GM12878 (cell line): ENCODE results near the gene ATRNL1. TPM values are rescaled to one million over a fixed set of nuclear protein-coding genes. Genes with fewer than 3 reads are reported as not detected.

Experiments used
- ATAC-seq: fragments of 200-7000 bp; cut with Tn5 transposase; 3 replicates; pipeline ENCODE4 v1.9.1; 2020; ENCODE audit warnings: mild to moderate bottlenecking, moderate library complexity
- BruUV-seq: library from RNA; stranded (reverse); fragments of 400-500 nt; replicated peaks from 2 replicates; lab custom pipeline; 2021; lab: Mats Ljungman, UMichigan
- CTCF ChIA-PET: fragments of 300-600 bp; sonication (Branson Sonifier 250); formaldehyde crosslinking; extraction: SDS; loops from one replicate; lab custom pipeline; 2021; ENCODE audit warnings: inconsistent platforms; lab: Yijun Ruan, JAX
- POLR2A ChIA-PET: fragments of 350-600 bp; formaldehyde crosslinking; extraction: SDS; loops from one replicate; lab custom pipeline; 2021; ENCODE audit warnings: inconsistent platforms; lab: Charles Lee
- RAD21 ChIA-PET: fragments of 300-600 bp; sonication (Branson Sonifier 250); formaldehyde crosslinking; loops from one replicate; lab custom pipeline; 2023; ENCODE audit warnings: antibody characterized with exemption; ENCODE audit not compliant: unreplicated experiment; lab: Charles Lee
- SMC1A ChIA-PET: fragments of 300-600 bp; sonication (Branson Sonifier 250); formaldehyde crosslinking; loops from one replicate; lab custom pipeline; 2023; ENCODE audit not compliant: unreplicated experiment, uncharacterized antibody; lab: Charles Lee
- DNase-seq: peaks from one replicate; pipeline ENCODE4 v3.0.0-alpha.2; 2011; ENCODE audit warnings: low read depth, low spot score
- FAIRE-seq: peaks from 3 replicates; lab custom pipeline; 2011; peaks lifted over from hg19 to GRCh38; lab: Jason Lieb, UNC
- H2AFZ ChIP-seq: 2 replicates; pipeline ENCODE4 v1.6.0; 2011; ENCODE audit warnings: low read depth, low read length, control low read depth; ENCODE audit not compliant: control insufficient read depth
- H3K27ac ChIP-seq: 2 replicates; pipeline ENCODE4 v1.5.1; 2011; ENCODE audit warnings: control low read depth; ENCODE audit not compliant: control insufficient read depth, insufficient read depth
- H3K27me3 ChIP-seq, 2 experiments: replicated peaks in 1 of 2; 2 replicates each; pipeline versions ENCODE4 v1.6.0 to v1.6.1; 2011; ENCODE audit warnings: low read length in 1 of 2; ENCODE audit not compliant: control insufficient read depth in 2 of 2, insufficient read depth in 2 of 2
- H3K36me3 ChIP-seq, 2 experiments: 2 replicates each; pipeline ENCODE4 v1.5.1; 2011; ENCODE audit warnings: low read length in 1 of 2; ENCODE audit not compliant: control insufficient read depth in 2 of 2, insufficient read depth in 2 of 2
- H3K4me1 ChIP-seq: 2 replicates; pipeline ENCODE4 v1.6.1; 2011; ENCODE audit warnings: mild to moderate bottlenecking, low read length, moderate library complexity, mixed read lengths; ENCODE audit not compliant: control insufficient read depth, insufficient read depth
- H3K4me2 ChIP-seq: 2 replicates; pipeline ENCODE4 v1.6.0; 2011; ENCODE audit warnings: control low read depth; ENCODE audit not compliant: control insufficient read depth, insufficient read depth
- H3K4me3 ChIP-seq: fragments of 200-600 bp; sonication (generic); 2 replicates; pipeline ENCODE4 v1.5.1; 2016
- H3K79me2 ChIP-seq: 2 replicates; pipeline ENCODE4 v1.6.0; 2011; ENCODE audit warnings: low read length; ENCODE audit not compliant: control insufficient read depth, insufficient read depth
- H3K9ac ChIP-seq: 2 replicates; pipeline ENCODE4 v1.8.0; 2011; ENCODE audit warnings: low read length, control low read depth, mixed read lengths; ENCODE audit not compliant: control insufficient read depth, insufficient read depth
- H3K9me3 ChIP-seq: replicated peaks from 3 replicates; pipeline ENCODE4 v1.5.1; 2011; ENCODE audit warnings: mild to moderate bottlenecking, low read length; ENCODE audit not compliant: control insufficient read depth, insufficient read depth
- H4K20me1 ChIP-seq: 2 replicates; pipeline ENCODE4 v1.6.0; 2011; ENCODE audit not compliant: control insufficient read depth, insufficient read depth
- BCLAF1 ChIP-seq: fragments of 450-650 bp; IDR thresholded peaks from 2 replicates; pipeline ENCODE4 v1.6.1; 2017; ENCODE audit warnings: antibody characterized with exemption, mild to moderate bottlenecking, moderate library complexity
- CREM ChIP-seq: IDR thresholded peaks from 2 replicates; pipeline ENCODE4 v1.6.1; 2014; ENCODE audit warnings: antibody characterized with exemption, low read depth
- EED ChIP-seq: sonication (generic); IDR thresholded peaks from 2 replicates; pipeline ENCODE4 v1.6.1; 2016; ENCODE audit warnings: antibody characterized with exemption, low read depth
- MTA3 ChIP-seq: IDR thresholded peaks from 2 replicates; pipeline ENCODE4 v1.6.1; 2012; ENCODE audit warnings: low read length, inconsistent platforms, borderline replicate concordance
- PAX8 ChIP-seq: fragments of 450-650 bp; IDR thresholded peaks from 2 replicates; pipeline ENCODE4 v1.6.1; 2017; ENCODE audit warnings: mild to moderate bottlenecking, moderate library complexity
- PML ChIP-seq: IDR thresholded peaks from 2 replicates; pipeline ENCODE4 v1.6.1; 2012; ENCODE audit warnings: low read length, inconsistent platforms
- POLR2A ChIP-seq: IDR thresholded peaks from 2 replicates; pipeline ENCODE4 v1.6.1; 2011; ENCODE audit warnings: low read depth, mild to moderate bottlenecking, low read length
- RB1 ChIP-seq: fragments of 450-650 bp; formaldehyde crosslinking; IDR thresholded peaks from 2 replicates; pipeline ENCODE4 v1.6.1; 2017; ENCODE audit warnings: mild to moderate bottlenecking, borderline replicate concordance
- RUNX3 ChIP-seq: IDR thresholded peaks from 2 replicates; pipeline ENCODE4 v1.6.1; 2012; ENCODE audit warnings: low read length, inconsistent platforms
- SIN3A ChIP-seq: IDR thresholded peaks from 2 replicates; pipeline ENCODE4 v1.6.1; 2012; ENCODE audit warnings: low read depth, low read length, improper control_type of control experiment
- SMAD1 ChIP-seq: fragments of 450-650 bp; IDR thresholded peaks from 2 replicates; pipeline ENCODE4 v1.6.1; 2018; ENCODE audit warnings: mild to moderate bottlenecking, low read depth; ENCODE audit not compliant: partially characterized antibody
- STAT1 ChIP-seq: fragments of 450-650 bp; conservative IDR thresholded peaks from 2 replicates; pipeline ENCODE4 v1.6.1; 2014; ENCODE audit warnings: antibody characterized with exemption, mild to moderate bottlenecking
- ZNF384 ChIP-seq: IDR thresholded peaks from 2 replicates; pipeline ENCODE4 v1.6.1; 2012; ENCODE audit warnings: low read depth, mild to moderate bottlenecking, low read length, improper control_type of control experiment, borderline replicate concordance
- WGBS: methylation state at CpG from one replicate; pipeline ENCODE4 v1.1.6; 2016; ENCODE audit warnings: low lambda C conversion rate; ENCODE audit not compliant: insufficient replicate concordance, insufficient coverage; ENCODE audit errors: missing lambda C conversion rate; 5-methylcytosine and 5-hydroxymethylcytosine counted together
- in situ Hi-C: fragments of 300-500 bp; cut with MboI; formaldehyde crosslinking; loops from 9 replicates; pipeline ENCODE4 v1.14.3; 2018; ENCODE audit warnings: mixed read lengths
- intact Hi-C: fragments of 100-400 bp; cut with micrococcal nuclease; formaldehyde crosslinking; loops from one replicate; pipeline ENCODE4 v1.14.2; 2022; ENCODE audit not compliant: unreplicated experiment
- polyA plus RNA-seq, 11 experiments: library from polyadenylated mRNA; depleted of rRNA in 4 of 11; unstranded in 6 of 11; stranded (reverse) in 5 of 11; fragments of >200 nt; fragmentation: Nextera tagmentation in 4 of 11; fragmentation: Illumina TruSeq in 1 of 11; extraction: Ambion mirVana in 4 of 11; extraction: Trizol in 1 of 11; gene quantifications; 1 replicate in 1 of 11; 2 replicates in 10 of 11; pipeline versions ENCODE4 v1.2.1 to v1.2.3, GENCODE V29; 2011 to 2016; ENCODE audit warnings: inconsistent platforms in 2 of 11, missing spikeins in 2 of 11, low read depth in 1 of 11
- total RNA-seq, 4 experiments: library from RNA; depleted of rRNA in 3 of 4; stranded (reverse); fragments of >200 nt in 3 of 4; fragmentation: Illumina TruSeq in 1 of 4; extraction: Trizol in 1 of 4; gene quantifications; 2 replicates each; pipeline versions ENCODE4 v1.2.1 to v1.2.3, GENCODE V29; 2013 to 2021
- TF ChIP-seq, protein P1 (sequence below): fragments of 450-650 bp; conservative IDR thresholded peaks from 2 replicates; pipeline ENCODE4 v1.6.1; 2017; ENCODE audit warnings: mild to moderate bottlenecking, moderate library complexity
- TF ChIP-seq, protein P2 (sequence below): IDR thresholded peaks from 2 replicates; pipeline ENCODE4 v1.6.1; 2012; ENCODE audit warnings: mild to moderate bottlenecking, low read depth, low read length

The ATRNL1 gene
- total and polyA plus RNA-seq, 10 of the 15 experiments (the other 5 are each of a cell fraction or from before 2014, with no cell fraction given): 0.03 to 1.4 (median 0.34) TPM

DNA sequence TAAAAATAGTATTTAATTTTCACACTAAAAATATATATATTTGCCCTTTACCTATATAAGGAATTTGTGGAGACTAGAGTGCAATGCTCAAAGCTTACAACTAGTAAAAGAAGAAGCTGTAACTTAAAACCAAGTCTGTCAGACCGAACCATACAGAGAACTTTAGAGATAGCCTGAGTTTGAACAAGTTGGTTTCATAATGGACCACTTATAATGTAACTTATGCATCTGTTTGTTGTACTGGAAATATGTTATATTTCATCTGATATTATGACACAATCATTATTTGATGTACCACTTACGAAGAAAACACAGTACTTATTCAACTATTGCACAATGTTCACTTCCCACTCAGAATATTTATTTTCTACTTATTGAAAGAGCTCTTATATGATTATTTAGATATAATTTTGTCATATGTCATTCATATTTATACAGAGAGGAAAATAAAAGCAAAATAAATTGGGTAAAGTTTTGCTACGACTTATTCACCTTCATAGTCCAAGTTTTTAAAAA lies 462.8 kb downstream of the ATRNL1 start (continued):
- no peak for TF ChIP-seq BCLAF1

- no TSS peak for BruUV-seq
- TF ChIP-seq CREM: no peak
- TF ChIP-seq RUNX3: no peak
- TF ChIP-seq RB1: no peak
- TF ChIP-seq STAT1: no peak
- no peak for TF ChIP-seq PAX8
- no peak for TF ChIP-seq EED
- no peak for TF ChIP-seq SMAD1
- TF ChIP-seq, protein P1, sequence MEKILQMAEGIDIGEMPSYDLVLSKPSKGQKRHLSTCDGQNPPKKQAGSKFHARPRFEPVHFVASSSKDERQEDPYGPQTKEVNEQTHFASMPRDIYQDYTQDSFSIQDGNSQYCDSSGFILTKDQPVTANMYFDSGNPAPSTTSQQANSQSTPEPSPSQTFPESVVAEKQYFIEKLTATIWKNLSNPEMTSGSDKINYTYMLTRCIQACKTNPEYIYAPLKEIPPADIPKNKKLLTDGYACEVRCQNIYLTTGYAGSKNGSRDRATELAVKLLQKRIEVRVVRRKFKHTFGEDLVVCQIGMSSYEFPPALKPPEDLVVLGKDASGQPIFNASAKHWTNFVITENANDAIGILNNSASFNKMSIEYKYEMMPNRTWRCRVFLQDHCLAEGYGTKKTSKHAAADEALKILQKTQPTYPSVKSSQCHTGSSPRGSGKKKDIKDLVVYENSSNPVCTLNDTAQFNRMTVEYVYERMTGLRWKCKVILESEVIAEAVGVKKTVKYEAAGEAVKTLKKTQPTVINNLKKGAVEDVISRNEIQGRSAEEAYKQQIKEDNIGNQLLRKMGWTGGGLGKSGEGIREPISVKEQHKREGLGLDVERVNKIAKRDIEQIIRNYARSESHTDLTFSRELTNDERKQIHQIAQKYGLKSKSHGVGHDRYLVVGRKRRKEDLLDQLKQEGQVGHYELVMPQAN: no peak
- no peak for TF ChIP-seq SIN3A
- TF ChIP-seq PML: no peak
- TF ChIP-seq, protein P2, sequence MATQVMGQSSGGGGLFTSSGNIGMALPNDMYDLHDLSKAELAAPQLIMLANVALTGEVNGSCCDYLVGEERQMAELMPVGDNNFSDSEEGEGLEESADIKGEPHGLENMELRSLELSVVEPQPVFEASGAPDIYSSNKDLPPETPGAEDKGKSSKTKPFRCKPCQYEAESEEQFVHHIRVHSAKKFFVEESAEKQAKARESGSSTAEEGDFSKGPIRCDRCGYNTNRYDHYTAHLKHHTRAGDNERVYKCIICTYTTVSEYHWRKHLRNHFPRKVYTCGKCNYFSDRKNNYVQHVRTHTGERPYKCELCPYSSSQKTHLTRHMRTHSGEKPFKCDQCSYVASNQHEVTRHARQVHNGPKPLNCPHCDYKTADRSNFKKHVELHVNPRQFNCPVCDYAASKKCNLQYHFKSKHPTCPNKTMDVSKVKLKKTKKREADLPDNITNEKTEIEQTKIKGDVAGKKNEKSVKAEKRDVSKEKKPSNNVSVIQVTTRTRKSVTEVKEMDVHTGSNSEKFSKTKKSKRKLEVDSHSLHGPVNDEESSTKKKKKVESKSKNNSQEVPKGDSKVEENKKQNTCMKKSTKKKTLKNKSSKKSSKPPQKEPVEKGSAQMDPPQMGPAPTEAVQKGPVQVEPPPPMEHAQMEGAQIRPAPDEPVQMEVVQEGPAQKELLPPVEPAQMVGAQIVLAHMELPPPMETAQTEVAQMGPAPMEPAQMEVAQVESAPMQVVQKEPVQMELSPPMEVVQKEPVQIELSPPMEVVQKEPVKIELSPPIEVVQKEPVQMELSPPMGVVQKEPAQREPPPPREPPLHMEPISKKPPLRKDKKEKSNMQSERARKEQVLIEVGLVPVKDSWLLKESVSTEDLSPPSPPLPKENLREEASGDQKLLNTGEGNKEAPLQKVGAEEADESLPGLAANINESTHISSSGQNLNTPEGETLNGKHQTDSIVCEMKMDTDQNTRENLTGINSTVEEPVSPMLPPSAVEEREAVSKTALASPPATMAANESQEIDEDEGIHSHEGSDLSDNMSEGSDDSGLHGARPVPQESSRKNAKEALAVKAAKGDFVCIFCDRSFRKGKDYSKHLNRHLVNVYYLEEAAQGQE: no peak
- no peak for TF ChIP-seq POLR2A
- no peak for TF ChIP-seq MTA3
- no peak for TF ChIP-seq ZNF384
- Histone ChIP-seq H3K4me3 (no peak overlapping the region), H3K4me2 (no peak overlapping the region), H2AFZ (no peak overlapping the region), H3K36me3 (no peaks in the 10 kb centered on the region), H3K27ac (no peak overlapping the region), H3K9ac (no peak overlapping the region), H3K4me1 (no peaks in the 10 kb centered on the region), H3K27me3 (no peaks in the 10 kb centered on the region), H4K20me1 (no peaks in the 10 kb centered on the region), H3K9me3 (no peaks in the 10 kb centered on the region), H3K79me2 (no peaks in the 10 kb centered on the region)
- intact Hi-C loops: no loop called here
- in situ Hi-C loops: no loop called here
- FAIRE-seq: no peak
- DNase-seq: no peak
- 33% methylated on average over 3 of the region's 3 CpGs for WGBS
- SMC1A ChIA-PET: no interaction called here
- CTCF ChIA-PET: no interaction called here
- no peak for ATAC-seq
- RAD21 ChIA-PET: no interaction called here
- POLR2A ChIA-PET: no interaction called here
Observed at GRCh38 chr10:115558252-115558651, 465.1 kb downstream of the ATRNL1 start.
